T-helper 2 cell treated with Interferon-gamma antibody and Interleukin-4, amounts not matched to agents 5 μg/mL and 100 μg/mL, for 36 hours (primary cell): ENCODE results near the gene HADH.

ENCODE experiments used
- DNase-seq: peaks from one replicate; pipeline ENCODE4 v3.0.0; 2021; ENCODE audit warnings: low spot score
- H3K27ac Mint-ChIP-seq: one replicate; pipeline ENCODE4 v1.8.0; 2021; ENCODE audit warnings: mild to moderate bottlenecking, mixed read lengths
- H3K27me3 Mint-ChIP-seq: one replicate; pipeline ENCODE4 v1.8.0; 2021; ENCODE audit warnings: low read depth, mixed read lengths
- H3K36me3 Mint-ChIP-seq: one replicate; pipeline ENCODE4 v1.8.0; 2021; ENCODE audit warnings: low read depth, mixed read lengths
- H3K4me1 Mint-ChIP-seq: one replicate; pipeline ENCODE4 v1.8.0; 2021; ENCODE audit warnings: low read depth, mixed read lengths
- H3K4me3 Mint-ChIP-seq: one replicate; pipeline ENCODE4 v1.8.0; 2022; ENCODE audit warnings: mild to moderate bottlenecking, moderate library complexity, mixed read lengths
- H3K9me3 Mint-ChIP-seq: one replicate; pipeline ENCODE4 v1.8.0; 2021; ENCODE audit warnings: mixed read lengths

The HADH gene

GRCh38 chr4:108030332-108030731, 40.6 kb downstream of the HADH start:
- Mint-ChIP-seq H3K27me3 (no peaks in the 10 kb centered on the region), H3K4me1 (peaks cover 46% of the 10 kb centered on the region), H3K36me3 (peaks cover 46% of the 10 kb centered on the region), H3K4me3 (peak overlapping the region; percentile 56), H3K9me3 (no peaks in the 10 kb centered on the region), H3K27ac (peak overlapping the region; percentile 88)
- peak; percentile 72 for DNase-seq

GRCh38 chr4:108031427-108032083, 41.9 kb downstream of the HADH start:
- no peak overlapping the region for H3K4me3 Mint-ChIP-seq
- no peaks in the 10 kb centered on the region for H3K27me3 Mint-ChIP-seq
- H3K9me3 Mint-ChIP-seq, result no peaks in the 10 kb centered on the region
- DNase-seq, result peak; percentile 56
- H3K27ac Mint-ChIP-seq, result no peak overlapping the region
- peaks cover 52% of the 10 kb centered on the region for H3K4me1 Mint-ChIP-seq
- H3K36me3 Mint-ChIP-seq, result peaks cover 44% of the 10 kb centered on the region

GRCh38 chr4:108033348-108033747, 43.7 kb downstream of the HADH start:
- Mint-ChIP-seq H3K27ac (no peak overlapping the region), H3K27me3 (no peaks in the 10 kb centered on the region), H3K4me1 (peaks cover 54% of the 10 kb centered on the region), H3K4me3 (no peak overlapping the region), H3K9me3 (no peaks in the 10 kb centered on the region), H3K36me3 (peaks cover 34% of the 10 kb centered on the region)
- no peak for DNase-seq

- peaks cover 27% of the 10 kb centered on the region for H3K36me3 Mint-ChIP-seq
- peaks cover 48% of the 10 kb centered on the region for H3K4me1 Mint-ChIP-seq
- no peak overlapping the region for H3K4me3 Mint-ChIP-seq
- no peaks in the 10 kb centered on the region for H3K27me3 Mint-ChIP-seq
- no peaks in the 10 kb centered on the region for H3K9me3 Mint-ChIP-seq
- H3K27ac Mint-ChIP-seq, result no peak overlapping the region
- DNase-seq, result no peak
Measured at GRCh38 chr4:108034565-108034964, 44.9 kb downstream of the HADH start.

- peak overlapping the region; percentile 60 for H3K4me3 Mint-ChIP-seq
- H3K4me1 Mint-ChIP-seq, result peaks cover 37% of the 10 kb centered on the region
- peaks cover 23% of the 10 kb centered on the region for H3K36me3 Mint-ChIP-seq
- no peaks in the 10 kb centered on the region for H3K27me3 Mint-ChIP-seq
- peak overlapping the region; percentile 84 for H3K27ac Mint-ChIP-seq
- DNase-seq, result no peak
- H3K9me3 Mint-ChIP-seq, result peaks cover 4% of the 10 kb centered on the region
Measured at GRCh38 chr4:108035691-108036090, 46.0 kb downstream of the HADH start.

- peaks cover 33% of the 10 kb centered on the region for H3K4me1 Mint-ChIP-seq
- H3K9me3 Mint-ChIP-seq, result peaks cover 4% of the 10 kb centered on the region
- no peaks in the 10 kb centered on the region for H3K27me3 Mint-ChIP-seq
- H3K36me3 Mint-ChIP-seq, result peaks cover 21% of the 10 kb centered on the region
- H3K27ac Mint-ChIP-seq, result peak overlapping the region; percentile 84
- DNase-seq, result no peak
- H3K4me3 Mint-ChIP-seq, result peak overlapping the region; percentile 60
Measured at GRCh38 chr4:108036213-108036612, 46.5 kb downstream of the HADH start.

- peaks cover 14% of the 10 kb centered on the region for H3K36me3 Mint-ChIP-seq
- no peak for DNase-seq
- H3K27me3 Mint-ChIP-seq, result no peaks in the 10 kb centered on the region
- H3K27ac Mint-ChIP-seq, result no peak overlapping the region
- H3K4me3 Mint-ChIP-seq, result no peak overlapping the region
- H3K4me1 Mint-ChIP-seq, result peaks cover 30% of the 10 kb centered on the region
- peaks cover 4% of the 10 kb centered on the region for H3K9me3 Mint-ChIP-seq
Measured at GRCh38 chr4:108037884-108038283, 48.2 kb downstream of the HADH start.

- no peak overlapping the region for H3K27ac Mint-ChIP-seq
- H3K36me3 Mint-ChIP-seq, result peaks cover 17% of the 10 kb centered on the region
- H3K9me3 Mint-ChIP-seq, result peaks cover 4% of the 10 kb centered on the region
- DNase-seq, result no peak
- no peaks in the 10 kb centered on the region for H3K27me3 Mint-ChIP-seq
- no peak overlapping the region for H3K4me3 Mint-ChIP-seq
- H3K4me1 Mint-ChIP-seq, result peaks cover 15% of the 10 kb centered on the region
Measured at GRCh38 chr4:108042927-108043326, 53.2 kb downstream of the HADH start.

- peaks cover 22% of the 10 kb centered on the region for H3K36me3 Mint-ChIP-seq
- H3K4me3 Mint-ChIP-seq, result no peak overlapping the region
- H3K27ac Mint-ChIP-seq, result no peak overlapping the region
- H3K27me3 Mint-ChIP-seq, result no peaks in the 10 kb centered on the region
- H3K9me3 Mint-ChIP-seq, result peaks cover 4% of the 10 kb centered on the region
- no peak for DNase-seq
- peaks cover 15% of the 10 kb centered on the region for H3K4me1 Mint-ChIP-seq
Measured at GRCh38 chr4:108043526-108043925, 53.8 kb downstream of the HADH start.

GRCh38 chr4:108044951-108045686, 55.4 kb downstream of the HADH start:
- H3K9me3 Mint-ChIP-seq, result peaks cover 1% of the 10 kb centered on the region
- no peaks in the 10 kb centered on the region for H3K27me3 Mint-ChIP-seq
- DNase-seq, result no peak
- H3K4me1 Mint-ChIP-seq, result peaks cover 27% of the 10 kb centered on the region
- H3K36me3 Mint-ChIP-seq, result peaks cover 33% of the 10 kb centered on the region
- no peak overlapping the region for H3K27ac Mint-ChIP-seq
- no peak overlapping the region for H3K4me3 Mint-ChIP-seq

GRCh38 chr4:108045687-108046024, 56.0 kb downstream of the HADH start:
- Mint-ChIP-seq H3K27me3 (no peaks in the 10 kb centered on the region), H3K4me1 (peaks cover 33% of the 10 kb centered on the region), H3K9me3 (no peaks in the 10 kb centered on the region), H3K27ac (peak overlapping the region; percentile 16), H3K4me3 (no peak overlapping the region), H3K36me3 (peaks cover 36% of the 10 kb centered on the region)
- no peak for DNase-seq

GRCh38 chr4:108047199-108047598, 57.5 kb downstream of the HADH start:
- no peaks in the 10 kb centered on the region for H3K27me3 Mint-ChIP-seq
- H3K4me3 Mint-ChIP-seq, result no peak overlapping the region
- no peaks in the 10 kb centered on the region for H3K9me3 Mint-ChIP-seq
- peaks cover 45% of the 10 kb centered on the region for H3K36me3 Mint-ChIP-seq
- DNase-seq, result no peak
- peaks cover 42% of the 10 kb centered on the region for H3K4me1 Mint-ChIP-seq
- no peak overlapping the region for H3K27ac Mint-ChIP-seq

GRCh38 chr4:108048157-108048556, 58.5 kb downstream of the HADH start:
- Mint-ChIP-seq H3K4me3 (no peak overlapping the region), H3K4me1 (peaks cover 47% of the 10 kb centered on the region), H3K9me3 (no peaks in the 10 kb centered on the region), H3K27ac (no peak overlapping the region), H3K36me3 (peaks cover 53% of the 10 kb centered on the region), H3K27me3 (no peaks in the 10 kb centered on the region)
- no peak for DNase-seq

GRCh38 chr4:108048997-108049396, 59.3 kb downstream of the HADH start:
- no peak for DNase-seq
- H3K36me3 Mint-ChIP-seq, result peaks cover 57% of the 10 kb centered on the region
- H3K4me1 Mint-ChIP-seq, result peaks cover 45% of the 10 kb centered on the region
- H3K27me3 Mint-ChIP-seq, result no peaks in the 10 kb centered on the region
- H3K27ac Mint-ChIP-seq, result peak overlapping the region; percentile 98
- no peaks in the 10 kb centered on the region for H3K9me3 Mint-ChIP-seq
- peak overlapping the region; percentile 93 for H3K4me3 Mint-ChIP-seq
